SK-N-SH treated with all-trans-retinoic acid at 6 μM for 48 hours (cell line): ENCODE results near the gene G3BP1.

Experiments
- ATAC-seq: fragments of 200-7000 bp; cut with Tn5 transposase; 3 replicates; pipeline ENCODE4 v1.9.1; 2020; ENCODE audit warnings: mild to moderate bottlenecking, moderate library complexity
- ARNTL ChIP-seq: fragments of 450-650 bp; formaldehyde crosslinking; IDR thresholded peaks from 2 replicates; pipeline ENCODE4 v1.5.0; 2020; ENCODE audit warnings: low read depth, mild to moderate bottlenecking, moderate library complexity, borderline replicate concordance
- BACH2 ChIP-seq: fragments of 250-450 bp; sonication (Bioruptor Pico); IDR thresholded peaks from 2 replicates; pipeline ENCODE4 v1.9.0; 2021; ENCODE audit warnings: mild to moderate bottlenecking, borderline replicate concordance
- CREB5 ChIP-seq: fragments of 250-450 bp; sonication (Bioruptor Pico); IDR thresholded peaks from 2 replicates; pipeline ENCODE4 v1.5.1; 2020; ENCODE audit warnings: low read depth, mild to moderate bottlenecking, moderate library complexity
- CSDC2 ChIP-seq: fragments of 250-450 bp; sonication (Bioruptor Pico); IDR thresholded peaks from 2 replicates; pipeline ENCODE4 v1.5.0; 2020; ENCODE audit warnings: mild to moderate bottlenecking, moderate library complexity
- CSRNP3 ChIP-seq: fragments of 250-450 bp; sonication (Bioruptor Pico); IDR thresholded peaks from 2 replicates; pipeline ENCODE4 v1.5.1; 2021; ENCODE audit warnings: mild to moderate bottlenecking, moderate library complexity
- ESRRG ChIP-seq: fragments of 250-450 bp; sonication (Bioruptor Pico); IDR thresholded peaks from 2 replicates; pipeline ENCODE4 v1.6.1; 2021; ENCODE audit warnings: mild to moderate bottlenecking
- GLIS3 ChIP-seq: fragments of 250-450 bp; sonication (Bioruptor Pico); IDR thresholded peaks from 2 replicates; pipeline ENCODE4 v1.5.0; 2020; ENCODE audit warnings: mild to moderate bottlenecking, moderate library complexity
- ISL1 ChIP-seq: fragments of 250-450 bp; sonication (Bioruptor Pico); IDR thresholded peaks from 2 replicates; pipeline ENCODE4 v2.1.2; 2022; ENCODE audit warnings: mild to moderate bottlenecking, moderate library complexity
- OSR1 ChIP-seq: fragments of 250-450 bp; sonication (Bioruptor Pico); IDR thresholded peaks from 2 replicates; pipeline ENCODE4 v1.8.0; 2022; ENCODE audit warnings: moderate library complexity, mild to moderate bottlenecking, inconsistent platforms
- PATZ1 ChIP-seq: fragments of 250-450 bp; sonication (Bioruptor Pico); IDR thresholded peaks from 2 replicates; pipeline ENCODE4 v1.8.0; 2020; ENCODE audit warnings: mild to moderate bottlenecking, moderate library complexity, borderline replicate concordance
- PPARA ChIP-seq: fragments of 250-450 bp; sonication (Bioruptor Pico); IDR thresholded peaks from 2 replicates; pipeline ENCODE4 v1.5.0; 2020; ENCODE audit warnings: mild to moderate bottlenecking, borderline replicate concordance
- RARB ChIP-seq: fragments of 250-450 bp; sonication (Bioruptor Pico); IDR thresholded peaks from 2 replicates; pipeline ENCODE4 v1.8.0; 2021; ENCODE audit warnings: mild to moderate bottlenecking, moderate library complexity
- SNAI2 ChIP-seq: fragments of 250-450 bp; sonication (Bioruptor Pico); IDR thresholded peaks from 2 replicates; pipeline ENCODE4 v1.5.0; 2020; ENCODE audit warnings: mild to moderate bottlenecking, moderate library complexity
- TCF4 ChIP-seq: fragments of 250-450 bp; sonication (Bioruptor Pico); IDR thresholded peaks from 2 replicates; pipeline ENCODE4 v1.8.0; 2021; ENCODE audit warnings: mild to moderate bottlenecking, moderate library complexity, borderline replicate concordance
- TSHZ2 ChIP-seq: fragments of 250-450 bp; sonication (Bioruptor Pico); IDR thresholded peaks from 2 replicates; pipeline ENCODE4 v1.5.0; 2020; ENCODE audit warnings: mild to moderate bottlenecking, moderate library complexity
- ZC3H10 ChIP-seq: fragments of 250-450 bp; sonication (Bioruptor Pico); IDR thresholded peaks from 2 replicates; pipeline ENCODE4 v1.5.1; 2021; ENCODE audit warnings: mild to moderate bottlenecking, moderate library complexity
- ZFP3 ChIP-seq: fragments of 250-450 bp; sonication (Bioruptor Pico); IDR thresholded peaks from 2 replicates; pipeline ENCODE4 v1.5.0; 2020; ENCODE audit warnings: mild to moderate bottlenecking, moderate library complexity
- ZFP30 ChIP-seq: fragments of 450-650 bp; formaldehyde crosslinking; IDR thresholded peaks from 2 replicates; pipeline ENCODE4 v1.5.0; 2022; ENCODE audit warnings: mild to moderate bottlenecking, moderate library complexity
- ZNF565 ChIP-seq: fragments of 450-650 bp; formaldehyde crosslinking; conservative IDR thresholded peaks from 2 replicates; pipeline ENCODE4 v1.5.0; 2020; ENCODE audit warnings: low read depth, mild to moderate bottlenecking, moderate library complexity
- ZNF70 ChIP-seq: fragments of 450-650 bp; formaldehyde crosslinking; IDR thresholded peaks from 2 replicates; pipeline ENCODE4 v1.5.0; 2020; ENCODE audit warnings: mild to moderate bottlenecking, moderate library complexity
- ZNF8 ChIP-seq: fragments of 450-650 bp; formaldehyde crosslinking; IDR thresholded peaks from 2 replicates; pipeline ENCODE4 v1.5.0; 2020; ENCODE audit warnings: mild to moderate bottlenecking, moderate library complexity

Gene G3BP1

GRCh38 chr5:151750121-151750520 is 21.6 kb upstream of the G3BP1 start (continued):
- TF ChIP-seq PATZ1 (CRISPR knock-in tag) = no peak

- no peak for ATAC-seq
- TF ChIP-seq BACH2 (CRISPR knock-in tag) (no peak), CSRNP3 (CRISPR knock-in tag) (no peak)
Observed at GRCh38 chr5:151751091-151751490, 20.7 kb upstream of the G3BP1 start.

GRCh38 chr5:151751593-151751992 is 20.2 kb upstream of the G3BP1 start:
- TF ChIP-seq PPARA = no peak
- TF ChIP-seq ESRRG = no peak
- no peak for TF ChIP-seq ARNTL (CRISPR knock-in tag)
- no peak for TF ChIP-seq TCF4 (CRISPR knock-in tag)
- TF ChIP-seq SNAI2 (CRISPR knock-in tag) = no peak

GRCh38 chr5:151755383-151755782 is 16.4 kb upstream of the G3BP1 start:
- TF ChIP-seq PPARA (no peak), CSDC2 (CRISPR knock-in tag) (no peak), ZNF565 (CRISPR knock-in tag) (no peak), PATZ1 (CRISPR knock-in tag) (no peak), ZC3H10 (no peak), GLIS3 (CRISPR knock-in tag) (no peak), SNAI2 (CRISPR knock-in tag) (no peak), ZFP30 (CRISPR knock-in tag) (no peak), ISL1 (CRISPR knock-in tag) (no peak)
- no peak for ATAC-seq

More at GRCh38 chr5:151751593-151751992, 20.2 kb upstream of the G3BP1 start:
- ATAC-seq = no peak; the same call in 2 of the 3 replicates

GRCh38 chr5:151757233-151758140 is 14.3 kb upstream of the G3BP1 start:
- peak; percentile 25 for ATAC-seq
- TF ChIP-seq ARNTL (CRISPR knock-in tag) = no peak
- TF ChIP-seq CREB5 (CRISPR knock-in tag) = no peak
- TF ChIP-seq GLIS3 (CRISPR knock-in tag) = no peak
- no peak for TF ChIP-seq ZC3H10
- no peak for TF ChIP-seq ESRRG
- no peak for TF ChIP-seq ZNF70 (CRISPR knock-in tag)
- no peak for TF ChIP-seq TSHZ2
- TF ChIP-seq SNAI2 (CRISPR knock-in tag) = no peak
- TF ChIP-seq CSDC2 (CRISPR knock-in tag) = no peak
- TF ChIP-seq ZFP3 (CRISPR knock-in tag) = no peak
- TF ChIP-seq RARB = no peak
- TF ChIP-seq ZNF565 (CRISPR knock-in tag) = no peak
- no peak for TF ChIP-seq ISL1 (CRISPR knock-in tag)
- TF ChIP-seq BACH2 (CRISPR knock-in tag) = no peak
- TF ChIP-seq OSR1 (CRISPR knock-in tag) = no peak
- no peak for TF ChIP-seq CSRNP3 (CRISPR knock-in tag)
- TF ChIP-seq ZNF8 (CRISPR knock-in tag) = no peak
